GM04504 (cell line): ENCODE data around the gene FBXW7.

Experiments
- DNase-seq: peaks from one replicate; pipeline ENCODE4 v3.0.0-alpha.2; 2012; ENCODE audit warnings: low read depth

The FBXW7 gene

GRCh38 chr4:152510349-152511147 is 25.3 kb downstream of the FBXW7 start:
- no peak for DNase-seq

GRCh38 chr4:152509595-152510225 is 26.2 kb downstream of the FBXW7 start:
- DNase-seq = no peak

- no peak for DNase-seq
These were observed 27.1 kb downstream of the FBXW7 start for GRCh38 chr4:152508818-152509217.

- DNase-seq = no peak
These were observed 27.5 kb downstream of the FBXW7 start for GRCh38 chr4:152508386-152508785.

- DNase-seq = no peak
These were observed 32.1 kb downstream of the FBXW7 start for GRCh38 chr4:152503653-152504290.

GRCh38 chr4:152501846-152502536 is 33.9 kb downstream of the FBXW7 start:
- DNase-seq = no peak

GRCh38 chr4:152500800-152501434 is 35.0 kb downstream of the FBXW7 start:
- DNase-seq = peak; percentile 66

GRCh38 chr4:152500275-152500674 is 35.6 kb downstream of the FBXW7 start:
- no peak for DNase-seq

GRCh38 chr4:152499344-152499743 is 36.5 kb downstream of the FBXW7 start:
- DNase-seq = no peak

- no peak for DNase-seq
These were observed 41.9 kb downstream of the FBXW7 start for GRCh38 chr4:152494020-152494419.

GRCh38 chr4:152488246-152488645 is 47.6 kb downstream of the FBXW7 start:
- DNase-seq = no peak

GRCh38 chr4:152486429-152487389 is 49.2 kb downstream of the FBXW7 start:
- no peak for DNase-seq

GRCh38 chr4:152485726-152486276 is 50.1 kb downstream of the FBXW7 start:
- DNase-seq = peak; percentile 28

- no peak for DNase-seq
These were observed 53.7 kb downstream of the FBXW7 start for GRCh38 chr4:152482211-152482610.

GRCh38 chr4:152480901-152481300 is 55.0 kb downstream of the FBXW7 start:
- no peak for DNase-seq

- no peak for DNase-seq
These were observed 55.6 kb downstream of the FBXW7 start for GRCh38 chr4:152480326-152480725.

GRCh38 chr4:152479428-152480026 is 56.4 kb downstream of the FBXW7 start:
- no peak for DNase-seq

- DNase-seq = no peak
These were observed 57.2 kb downstream of the FBXW7 start for GRCh38 chr4:152478461-152479237.

- DNase-seq = no peak
These were observed 59.1 kb downstream of the FBXW7 start for GRCh38 chr4:152476796-152477195.
